Placental pericyte (primary cell): ENCODE measurements around the gene FAM98B. TPM values are rescaled to one million over a fixed set of nuclear protein-coding genes. Genes with fewer than 3 reads are reported as not detected.

Source experiments
- total RNA-seq: library from RNA; depleted of rRNA; stranded (reverse); fragments of >200 nt; gene quantifications from 2 replicates; pipeline ENCODE4 v1.2.3, GENCODE V29; 2012

The FAM98B gene
- total RNA-seq: 8.1 and 9.2 TPM in 2 replicates

DNA sequence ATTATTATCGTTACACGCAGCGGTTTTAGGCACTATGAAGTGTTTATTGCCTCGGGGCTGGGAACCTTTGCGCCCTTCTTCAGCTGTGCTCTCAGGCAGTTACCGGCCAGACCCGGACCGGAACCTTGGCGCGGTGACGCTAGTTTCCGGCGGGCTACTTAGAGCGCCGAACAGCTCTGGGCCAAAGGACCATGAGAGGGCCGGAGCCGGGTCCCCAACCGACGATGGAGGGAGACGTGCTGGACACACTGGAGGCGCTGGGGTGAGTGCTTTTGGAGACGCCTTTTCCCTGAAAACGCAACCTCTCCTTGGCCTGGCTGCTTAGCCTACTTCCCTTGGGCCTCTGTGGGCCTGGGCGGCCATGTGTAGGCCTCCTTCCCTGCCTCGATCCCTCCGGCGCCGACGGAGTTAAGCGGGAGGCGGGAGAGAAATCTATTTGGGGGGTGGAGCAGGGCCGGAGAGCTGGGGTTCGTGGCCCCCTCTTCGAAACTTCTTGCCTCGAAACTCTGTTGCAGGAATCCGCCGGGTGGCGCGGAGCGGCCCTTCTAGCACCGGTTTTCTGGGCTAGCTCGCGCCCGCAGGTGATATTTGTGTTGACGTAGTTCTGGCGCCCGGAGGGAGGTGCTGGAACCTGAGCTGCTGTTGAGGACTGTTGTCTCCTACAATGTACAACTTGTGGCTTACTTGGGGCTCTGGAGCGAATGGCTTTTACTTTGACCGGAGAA lies at the start of gene FAM98B:
FAM98B (plus strand) TSS at position 157 of the 725 bp plus-strand sequence; CDS start at position 192, 35 bp downstream.

Other genes with a start within 250 kb of the FAM98B start
- gene SPRED1, start 201.3 kb upstream of the FAM98B start, total RNA-seq: 28.0 and 119 TPM in 2 replicates
- 0.22 TPM in 1 of 2 replicates, not detected in the other for gene RASGRP1, start 110.7 kb downstream of the FAM98B start, total RNA-seq